Skeletal muscle satellite cell (primary cell): ENCODE measurements around the gene ANTKMT.
"Not testable (repeated sequence)": the region's sequence is repeated elsewhere in the genome, so short reads cannot be mapped to it uniquely, and the experiment has no call there.

Experiments
- H3K27me3 ChIP-seq: 2 replicates; pipeline ENCODE4 v1.7.0; 2013; ENCODE audit warnings: low read length; ENCODE audit not compliant: control insufficient read depth, insufficient read depth
- H3K36me3 ChIP-seq: 2 replicates; pipeline ENCODE4 v1.7.0; 2013; ENCODE audit warnings: mild to moderate bottlenecking, control low read depth, low read length; ENCODE audit not compliant: insufficient read depth
- H3K4me1 ChIP-seq: 2 replicates; pipeline ENCODE4 v1.7.0; 2013; ENCODE audit warnings: low read length; ENCODE audit not compliant: control insufficient read depth, insufficient read depth
- H3K4me2 ChIP-seq: 2 replicates; pipeline ENCODE4 v1.7.0; 2013; ENCODE audit warnings: mild to moderate bottlenecking, low read length
- H3K4me3 ChIP-seq: 2 replicates; pipeline ENCODE4 v1.7.0; 2013; ENCODE audit warnings: low read length
- H3K9ac ChIP-seq: 2 replicates; pipeline ENCODE4 v1.7.0; 2013; ENCODE audit warnings: mild to moderate bottlenecking, low read depth, low read length, moderate library complexity
- H3K9me3 ChIP-seq: replicated peaks from 2 replicates; pipeline ENCODE4 v1.7.0; 2013; ENCODE audit warnings: mild to moderate bottlenecking, control low read depth, low read length

The ANTKMT gene

DNA sequence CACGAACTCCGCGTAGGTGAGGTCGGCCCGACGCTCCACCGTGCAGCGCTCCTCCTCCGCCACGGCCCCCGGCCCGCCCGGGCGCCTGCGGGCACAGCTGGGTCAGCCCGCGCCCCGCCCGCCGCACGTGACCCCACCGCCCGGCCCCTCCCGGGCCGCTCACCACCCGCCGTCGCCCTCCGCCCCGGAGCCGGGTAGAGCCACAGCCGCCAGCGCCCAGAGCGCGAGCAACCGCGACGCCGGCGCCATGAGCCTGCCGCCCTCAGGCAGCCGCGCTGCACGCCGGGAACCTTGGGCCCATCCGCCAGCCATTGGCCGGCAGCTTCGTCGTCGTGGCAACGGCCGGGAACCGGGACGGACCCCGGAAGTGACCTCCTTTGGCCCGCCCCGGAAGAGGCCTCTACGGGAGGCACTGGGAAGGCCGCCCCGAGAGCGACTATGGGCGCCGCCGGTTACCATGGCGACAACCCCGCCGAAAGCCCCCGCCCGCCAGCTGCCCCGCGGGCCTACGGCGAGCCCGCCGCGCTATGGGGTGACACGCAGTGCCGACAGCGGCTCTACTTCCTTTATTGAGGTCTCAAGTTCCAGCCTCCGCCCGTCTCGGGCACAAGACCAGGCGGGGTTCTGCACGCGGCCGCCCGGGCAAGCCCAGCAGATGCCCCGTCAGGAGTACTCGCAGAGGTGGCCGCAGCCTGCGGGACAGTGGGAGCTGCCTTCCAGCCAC lies 36.7 kb upstream of the ANTKMT start, which contains the start of gene JMJD8:
JMJD8 (minus strand) TSS at position 264 of the 724 bp plus-strand sequence; CDS start at position 249, 15 bp downstream.
- H3K4me3 ChIP-seq: peak within 1 kb of the TSS; percentile 79
- peak within 1 kb of the TSS; percentile 97 for H3K4me2 ChIP-seq
- peaks cover 35% of the 10 kb centered on the region for H3K36me3 ChIP-seq
- H3K27me3 ChIP-seq: no peaks in the 10 kb centered on the region
- no peaks in the 10 kb centered on the region for H3K9me3 ChIP-seq
- H3K9ac ChIP-seq: peak within 1 kb of the TSS; percentile 76
- H3K4me1 ChIP-seq: peaks cover 45% of the 10 kb centered on the region

DNA sequence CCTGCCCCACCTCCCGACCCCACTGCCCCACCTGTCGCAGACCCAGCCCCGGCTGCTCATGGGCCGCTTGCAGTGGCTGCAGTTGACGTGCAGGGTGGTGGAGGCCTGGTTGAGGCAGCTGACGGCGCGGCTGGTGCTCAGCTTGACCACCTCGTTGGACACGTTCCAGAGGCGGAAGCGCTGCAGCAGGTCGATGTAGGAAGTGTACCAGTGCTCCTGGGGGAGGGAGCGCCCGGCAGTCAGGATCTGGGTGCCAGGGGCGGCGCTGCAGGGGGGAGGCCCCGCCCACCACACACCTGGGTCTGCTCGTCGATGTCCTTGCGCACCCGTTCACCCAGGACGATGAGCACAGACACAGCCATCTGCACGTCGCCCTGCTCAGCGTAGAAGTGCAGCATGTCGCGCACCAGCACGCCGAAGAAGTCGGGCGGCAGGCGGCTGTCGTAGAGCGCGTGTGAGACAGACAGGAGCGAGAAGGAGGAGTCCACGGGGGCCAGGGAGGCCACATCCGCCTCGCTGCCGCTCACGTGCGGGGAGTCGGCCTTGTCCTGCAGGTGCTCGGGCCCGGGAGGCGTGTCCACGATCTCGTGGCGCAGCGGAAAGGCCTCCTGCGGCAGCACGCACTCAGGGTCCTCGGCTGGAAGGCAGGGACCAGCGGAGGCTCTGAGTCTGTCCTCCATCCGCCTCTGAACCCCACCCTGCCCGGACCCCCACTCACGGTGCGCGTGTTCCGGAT lies 35.8 kb upstream of the ANTKMT start:
- Histone ChIP-seq H3K4me2 (peak overlapping the region; percentile 97), H3K27me3 (no peaks in the 10 kb centered on the region), H3K9ac (no peak overlapping the region), H3K36me3 (peaks cover 35% of the 10 kb centered on the region), H3K4me1 (peaks cover 48% of the 10 kb centered on the region), H3K9me3 (no peaks in the 10 kb centered on the region), H3K4me3 (no peak overlapping the region)

DNA sequence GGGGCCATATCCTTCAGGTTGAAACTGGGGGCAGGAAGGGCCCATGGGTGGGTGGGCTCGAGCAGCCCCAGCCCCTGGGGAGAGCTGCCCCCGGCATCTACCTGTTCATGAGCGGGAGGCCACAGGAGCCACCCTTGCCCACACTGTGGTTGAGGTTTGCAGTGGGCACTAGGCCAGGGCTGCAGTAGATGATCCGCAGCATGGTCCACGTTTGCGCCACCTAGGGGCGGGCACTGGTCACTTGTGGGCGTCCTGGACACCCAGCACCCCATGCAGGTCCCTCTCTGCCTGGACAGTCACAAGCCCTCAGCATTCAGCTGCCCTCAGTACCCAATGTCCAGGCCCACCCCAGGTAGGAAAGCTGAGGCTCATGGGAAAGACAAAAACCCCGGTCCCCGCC lies 35.0 kb upstream of the ANTKMT start:
- no peak overlapping the region for H3K4me3 ChIP-seq
- H3K4me1 ChIP-seq: peaks cover 51% of the 10 kb centered on the region
- H3K27me3 ChIP-seq: no peaks in the 10 kb centered on the region
- no peak overlapping the region for H3K4me2 ChIP-seq
- no peaks in the 10 kb centered on the region for H3K9me3 ChIP-seq
- no peak overlapping the region for H3K9ac ChIP-seq
- peaks cover 35% of the 10 kb centered on the region for H3K36me3 ChIP-seq

DNA sequence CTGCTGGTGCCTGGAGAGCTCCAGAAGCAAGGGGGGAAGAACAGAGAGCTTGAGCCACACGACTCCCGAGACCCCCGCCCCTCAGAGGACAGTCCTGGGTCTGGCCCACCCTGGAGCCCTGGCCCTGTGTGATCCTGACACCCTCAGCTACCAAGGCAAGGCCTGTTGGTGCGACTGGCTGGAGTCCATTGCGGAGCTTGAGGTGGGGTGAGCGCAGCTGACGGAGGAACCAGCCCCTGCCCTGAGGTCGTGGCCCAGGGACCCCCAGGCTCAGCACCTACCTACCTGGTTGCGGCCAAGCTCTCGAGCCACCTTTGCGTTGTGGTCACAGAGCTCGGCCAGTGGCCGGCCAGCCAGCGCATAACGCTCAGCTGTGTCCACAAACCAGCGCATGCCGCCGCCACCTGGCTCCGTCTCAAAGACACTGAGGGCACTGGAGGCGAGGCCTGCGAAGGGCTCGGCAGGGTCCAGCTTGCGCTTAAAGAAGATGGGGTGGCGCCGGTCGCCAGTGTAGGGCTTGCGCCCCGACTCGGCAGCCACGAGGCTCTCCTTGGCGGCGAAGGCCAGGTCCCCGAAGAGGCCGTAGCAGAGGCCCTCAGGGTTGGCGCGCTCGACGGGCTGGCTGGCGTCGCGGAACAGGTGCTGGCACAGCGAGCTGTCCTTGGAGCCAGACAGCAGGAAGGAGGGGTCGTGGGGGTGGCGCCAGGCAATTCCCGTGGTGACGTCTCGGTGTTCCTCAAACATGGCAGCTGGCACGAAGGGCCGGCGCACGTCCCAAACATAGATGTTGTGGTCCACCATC lies 34.3 kb upstream of the ANTKMT start:
- Histone ChIP-seq H3K9me3 (no peaks in the 10 kb centered on the region), H3K36me3 (peaks cover 29% of the 10 kb centered on the region), H3K4me3 (no peak overlapping the region), H3K27me3 (no peaks in the 10 kb centered on the region), H3K4me1 (peaks cover 44% of the 10 kb centered on the region), H3K9ac (no peak overlapping the region), H3K4me2 (no peak overlapping the region)

DNA sequence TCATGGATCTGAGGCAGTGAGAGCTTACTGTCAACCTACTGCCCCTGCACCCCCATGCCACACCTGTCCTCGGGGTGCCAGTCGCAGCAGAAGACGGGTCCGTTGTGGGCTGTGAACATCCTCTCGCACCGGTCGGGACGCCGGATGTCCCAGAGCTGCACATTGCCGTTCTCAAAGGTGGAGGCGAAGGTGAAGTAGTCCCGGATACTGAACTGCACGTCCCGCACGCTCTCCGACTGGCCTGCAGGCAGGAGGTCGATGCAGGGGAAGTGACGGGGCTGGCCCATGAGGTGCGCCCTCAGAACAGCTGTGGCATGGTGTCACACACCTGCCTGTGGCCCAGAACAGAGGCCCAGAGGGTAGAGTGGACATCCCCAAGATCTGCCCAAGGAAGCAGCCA lies 33.4 kb upstream of the ANTKMT start:
- Histone ChIP-seq H3K4me3 (no peak overlapping the region), H3K4me2 (no peak overlapping the region), H3K9ac (no peak overlapping the region), H3K4me1 (peaks cover 36% of the 10 kb centered on the region), H3K36me3 (peaks cover 21% of the 10 kb centered on the region), H3K27me3 (peaks cover 5% of the 10 kb centered on the region), H3K9me3 (no peaks in the 10 kb centered on the region)

DNA sequence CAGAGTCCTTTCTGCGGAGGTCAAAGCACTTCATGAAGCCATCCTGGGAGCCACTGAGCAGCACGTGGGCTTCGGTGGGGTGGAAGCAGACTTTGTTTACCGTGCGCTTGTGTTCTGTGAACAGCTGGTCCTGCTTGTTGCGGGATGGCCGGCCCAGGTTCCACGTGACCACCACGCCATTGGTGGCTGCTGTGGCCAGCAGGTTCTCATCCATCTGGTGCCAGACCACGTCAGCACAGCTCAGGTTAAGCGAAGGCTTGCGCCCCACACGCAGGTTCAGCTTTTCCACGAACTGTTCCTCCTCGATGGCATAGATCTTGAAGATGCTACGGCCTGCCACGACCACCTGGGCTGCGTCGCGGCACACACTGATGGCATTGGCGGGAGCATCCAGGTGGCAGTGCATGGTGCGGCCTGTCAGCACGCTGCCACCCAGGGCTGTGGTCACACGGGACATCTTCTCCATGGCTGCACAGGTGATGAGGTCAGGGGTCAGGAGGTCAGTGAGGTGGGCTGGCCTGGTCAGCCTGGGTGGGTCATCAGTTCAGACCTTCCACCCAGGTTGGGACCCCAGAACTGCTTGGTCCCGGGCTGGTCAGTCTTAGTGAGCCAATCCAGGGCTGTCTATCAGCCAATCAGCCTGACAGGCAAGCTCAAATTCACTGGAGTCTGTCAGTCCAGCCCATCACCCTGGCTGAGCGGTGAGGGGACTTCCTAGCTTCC lies 31.6 kb upstream of the ANTKMT start:
- peaks cover 21% of the 10 kb centered on the region for H3K4me1 ChIP-seq

DNA sequence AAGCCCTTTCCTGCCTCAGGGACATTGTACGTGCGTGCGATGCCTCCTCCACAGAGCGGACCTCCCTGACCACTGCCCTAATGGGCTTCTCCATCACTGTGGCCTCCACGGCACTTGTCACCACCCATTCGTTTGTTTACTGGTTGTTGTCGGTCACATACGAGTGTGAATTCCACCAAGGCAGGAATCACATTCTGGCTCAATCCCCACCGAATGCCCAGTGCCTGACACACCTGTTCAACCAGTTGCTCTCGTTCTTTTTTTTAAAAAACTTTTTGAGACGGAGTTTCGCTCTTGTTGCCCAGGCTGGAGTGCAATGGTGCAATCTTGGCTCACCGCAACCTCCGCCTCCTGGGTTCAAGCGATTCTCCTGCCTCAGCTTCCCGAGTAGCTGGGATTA lies 29.7 kb upstream of the ANTKMT start:
- not testable (repeated sequence) for H3K4me2 ChIP-seq, H3K9ac ChIP-seq, H3K36me3 ChIP-seq, H3K9me3 ChIP-seq, H3K4me3 ChIP-seq
- Histone ChIP-seq H3K27me3 (peaks cover 39% of the 10 kb centered on the region), H3K4me1 (peaks cover 14% of the 10 kb centered on the region)

More for the DNA sequence above, 31.6 kb upstream of the ANTKMT start:
- H3K9me3 ChIP-seq: no peaks in the 10 kb centered on the region
- peak overlapping the region; percentile 98 for H3K9ac ChIP-seq
- peaks cover 12% of the 10 kb centered on the region for H3K36me3 ChIP-seq
- H3K4me2 ChIP-seq: peak overlapping the region; percentile 96
- peak overlapping the region; percentile 100 for H3K4me3 ChIP-seq
- peaks cover 22% of the 10 kb centered on the region for H3K27me3 ChIP-seq

DNA sequence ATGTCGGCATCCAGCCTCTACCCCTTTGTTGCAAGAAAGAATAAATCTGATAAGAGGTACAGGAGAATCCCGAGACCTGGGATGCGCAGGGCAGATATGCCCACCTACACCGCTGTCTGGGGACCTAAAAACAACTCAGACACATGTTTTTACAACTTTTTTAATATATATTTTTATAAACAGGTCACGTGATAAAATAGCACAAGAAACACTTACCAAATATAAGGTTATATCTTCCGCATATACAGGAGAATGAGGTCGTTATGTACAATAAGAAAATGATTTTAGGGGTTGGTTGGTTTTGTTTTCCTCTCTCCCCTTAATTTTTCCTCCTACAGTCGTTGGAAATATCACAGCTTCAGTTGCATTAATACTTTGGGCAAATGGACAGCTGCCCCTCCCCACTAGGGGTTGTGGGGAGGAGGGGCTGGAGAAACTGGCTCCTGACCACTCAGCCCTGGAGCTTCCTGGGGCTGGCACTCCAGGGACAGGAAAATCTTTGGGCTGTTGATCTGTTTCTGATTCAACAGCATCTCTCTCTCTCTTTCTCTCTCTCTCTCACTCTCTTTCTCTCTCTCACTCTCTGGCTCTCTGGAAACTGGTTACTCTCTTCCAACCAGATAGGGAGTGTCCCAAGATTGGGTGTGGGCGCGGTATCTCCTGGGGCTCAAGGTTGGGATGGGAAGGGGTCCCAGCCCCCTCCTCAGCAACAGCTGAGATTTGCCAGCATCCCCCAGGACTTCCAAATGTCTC lies 28.4 kb upstream of the ANTKMT start:
- Histone ChIP-seq H3K4me3 (no peak overlapping the region), H3K36me3 (no peaks in the 10 kb centered on the region), H3K27me3 (peaks cover 42% of the 10 kb centered on the region), H3K9ac (no peak overlapping the region), H3K4me2 (no peak overlapping the region), H3K9me3 (no peaks in the 10 kb centered on the region), H3K4me1 (peaks cover 14% of the 10 kb centered on the region)

DNA sequence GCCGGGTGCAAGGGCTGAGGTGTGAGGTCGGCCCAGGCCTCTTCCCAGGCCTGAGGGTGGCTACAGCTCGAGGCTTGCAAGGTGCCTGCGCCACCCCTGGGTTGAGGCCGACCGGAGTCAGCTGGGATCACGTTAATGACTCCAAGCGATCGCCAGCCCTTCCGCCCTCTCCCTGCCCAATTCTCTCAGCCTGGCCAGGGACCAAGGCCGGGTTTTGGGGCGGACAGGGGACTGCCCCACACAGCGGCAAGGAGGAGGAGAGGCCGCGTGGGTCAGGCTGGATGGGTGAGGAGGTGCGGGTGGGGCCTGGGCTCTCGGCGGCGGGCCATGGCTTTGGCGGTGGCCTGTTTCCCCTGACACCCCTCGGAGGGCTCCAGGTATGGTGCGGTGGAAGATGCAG lies 27.6 kb upstream of the ANTKMT start:
- Histone ChIP-seq H3K4me1 (peaks cover 14% of the 10 kb centered on the region), H3K27me3 (peaks cover 43% of the 10 kb centered on the region), H3K9ac (no peak overlapping the region), H3K9me3 (no peaks in the 10 kb centered on the region), H3K4me2 (no peak overlapping the region), H3K4me3 (no peak overlapping the region), H3K36me3 (no peaks in the 10 kb centered on the region)

DNA sequence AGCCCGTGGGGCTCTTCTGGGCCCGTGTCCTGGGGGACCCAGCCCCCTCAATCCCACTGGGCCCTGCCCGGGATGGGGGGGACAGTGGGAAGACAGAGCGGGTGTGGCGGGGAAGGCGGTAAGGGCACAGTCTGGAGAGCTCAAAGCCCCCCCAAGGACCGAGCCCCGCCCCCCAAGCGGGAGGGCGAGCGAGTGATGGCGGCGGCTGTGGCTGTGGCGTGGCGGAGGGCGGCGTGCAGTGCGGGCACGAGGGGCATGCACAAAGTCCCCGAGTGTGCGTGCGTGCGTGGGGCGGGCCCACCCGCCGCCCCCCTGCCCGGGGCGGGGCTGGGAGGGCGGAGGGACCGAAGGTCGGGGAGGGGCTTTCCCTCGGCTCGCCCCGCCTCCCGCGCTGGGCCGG lies 27.2 kb upstream of the ANTKMT start:
- Histone ChIP-seq H3K27me3 (peaks cover 45% of the 10 kb centered on the region), H3K4me1 (peaks cover 14% of the 10 kb centered on the region), H3K9me3 (no peaks in the 10 kb centered on the region), H3K4me3 (no peak overlapping the region), H3K9ac (no peak overlapping the region), H3K4me2 (no peak overlapping the region), H3K36me3 (no peaks in the 10 kb centered on the region)
